Body of pancreas (tissue), 4 donors: ENCODE data around the gene CACNA2D3.

Experiments
- CTCF ChIP-seq, 7 experiments: fragments of 450-650 bp in 4 of 7; fragments of 200-600 bp in 3 of 7; sonication (generic) in 3 of 7; IDR thresholded peaks; one replicate each; pipeline ENCODE4 v1.5.1; 2016 to 2019; ENCODE audit warnings: antibody characterized with exemption in 7 of 7
- POLR2A ChIP-seq, 3 donors: fragments of 450-650 bp; IDR thresholded peaks; one replicate each; pipeline ENCODE4 v1.6.1; 2016; ENCODE audit warnings: antibody characterized with exemption in 3 of 3, mild to moderate bottlenecking in 2 of 3

- no peak for TF ChIP-seq CTCF (IDR thresholded peaks at IDR 0.05)
- no peak for TF ChIP-seq POLR2A (IDR thresholded peaks at IDR 0.05)
Measured at GRCh38 chr3:54882129-54882833, 759.9 kb downstream of the CACNA2D3 start.
